EL (cell line): ENCODE data around the gene PLPP7.
"Not testable (repeated sequence)": the region's sequence is repeated elsewhere in the genome, so short reads cannot be mapped to it uniquely, and the experiment has no call there.

Experiments used
- DNase-seq: peaks from one replicate; pipeline ENCODE4 v3.0.0-alpha.2; 2016

PLPP7 gene

DNA sequence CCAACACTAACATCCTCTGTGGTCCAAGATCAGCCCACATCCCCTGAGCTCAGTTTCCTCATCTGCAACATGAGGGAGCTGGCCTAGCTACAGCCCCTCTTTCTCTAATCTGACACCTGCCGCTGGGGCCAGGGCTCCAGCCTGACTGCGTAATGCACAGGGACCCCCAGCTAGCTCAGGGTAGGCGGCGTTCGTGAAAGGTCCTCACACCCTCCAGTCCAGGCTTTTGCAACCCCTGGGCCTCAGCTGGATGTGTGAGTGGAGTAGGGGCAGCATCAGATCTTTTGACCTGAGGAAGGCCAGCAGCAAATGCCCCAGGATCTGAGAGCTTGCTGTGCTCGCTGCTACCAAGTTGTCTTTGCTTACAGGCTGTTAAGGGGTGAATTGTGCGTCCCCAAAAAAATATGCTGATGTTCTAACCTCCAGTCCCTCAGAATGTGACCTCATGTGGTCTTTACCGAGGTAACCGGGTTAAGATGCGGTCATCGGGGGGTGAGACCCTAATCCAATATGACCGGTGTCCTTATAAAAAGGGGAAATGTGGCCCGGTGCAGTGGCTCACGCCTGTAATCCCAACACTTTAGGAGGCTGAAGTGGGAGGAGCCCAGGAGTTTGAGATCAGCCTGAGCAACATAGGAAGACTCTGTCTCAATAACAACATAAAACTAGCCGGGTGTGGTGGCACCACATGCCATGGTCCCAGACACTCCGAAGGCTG lies 47.8 kb downstream of the PLPP7 start:
- DNase-seq = no peak

GRCh38 chr9:131339212-131339611 lies 49.7 kb downstream of the PLPP7 start:
- not testable (repeated sequence) for DNase-seq

DNA sequence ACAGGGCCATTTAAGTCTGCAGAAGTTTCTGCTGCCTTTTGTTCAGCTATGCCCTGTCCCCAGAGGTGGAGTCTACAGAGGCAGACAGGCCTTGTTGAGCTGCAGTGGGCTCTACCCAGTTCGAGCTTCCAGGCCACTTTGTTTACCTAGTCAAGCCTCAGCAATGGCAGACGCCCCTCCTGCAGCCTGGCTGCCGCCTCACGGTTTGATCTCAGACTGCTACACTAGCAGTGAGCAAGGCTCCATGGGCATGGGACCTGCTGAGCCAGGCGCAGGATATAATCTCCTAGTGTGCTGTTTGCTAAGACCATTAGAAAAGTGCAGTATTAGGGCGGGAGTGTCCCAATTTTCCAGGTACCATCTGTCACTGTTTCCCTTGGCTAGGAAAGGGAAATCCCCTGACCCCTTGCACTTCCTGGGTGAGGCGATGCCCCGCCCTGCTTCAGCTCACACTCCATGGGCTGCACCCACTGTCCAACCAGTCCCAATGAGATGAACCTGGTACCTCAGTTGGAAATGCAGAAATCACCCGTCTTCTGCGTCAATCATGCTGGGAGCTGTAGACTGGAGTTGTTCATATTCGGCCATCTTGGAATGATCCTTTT lies 55.5 kb downstream of the PLPP7 start:
- not testable (repeated sequence) for DNase-seq

- no peak for DNase-seq
Observed at GRCh38 chr9:131346559-131346958, 57.0 kb downstream of the PLPP7 start.

- DNase-seq = no peak
Observed at GRCh38 chr9:131347376-131348020, 58.0 kb downstream of the PLPP7 start.

DNA sequence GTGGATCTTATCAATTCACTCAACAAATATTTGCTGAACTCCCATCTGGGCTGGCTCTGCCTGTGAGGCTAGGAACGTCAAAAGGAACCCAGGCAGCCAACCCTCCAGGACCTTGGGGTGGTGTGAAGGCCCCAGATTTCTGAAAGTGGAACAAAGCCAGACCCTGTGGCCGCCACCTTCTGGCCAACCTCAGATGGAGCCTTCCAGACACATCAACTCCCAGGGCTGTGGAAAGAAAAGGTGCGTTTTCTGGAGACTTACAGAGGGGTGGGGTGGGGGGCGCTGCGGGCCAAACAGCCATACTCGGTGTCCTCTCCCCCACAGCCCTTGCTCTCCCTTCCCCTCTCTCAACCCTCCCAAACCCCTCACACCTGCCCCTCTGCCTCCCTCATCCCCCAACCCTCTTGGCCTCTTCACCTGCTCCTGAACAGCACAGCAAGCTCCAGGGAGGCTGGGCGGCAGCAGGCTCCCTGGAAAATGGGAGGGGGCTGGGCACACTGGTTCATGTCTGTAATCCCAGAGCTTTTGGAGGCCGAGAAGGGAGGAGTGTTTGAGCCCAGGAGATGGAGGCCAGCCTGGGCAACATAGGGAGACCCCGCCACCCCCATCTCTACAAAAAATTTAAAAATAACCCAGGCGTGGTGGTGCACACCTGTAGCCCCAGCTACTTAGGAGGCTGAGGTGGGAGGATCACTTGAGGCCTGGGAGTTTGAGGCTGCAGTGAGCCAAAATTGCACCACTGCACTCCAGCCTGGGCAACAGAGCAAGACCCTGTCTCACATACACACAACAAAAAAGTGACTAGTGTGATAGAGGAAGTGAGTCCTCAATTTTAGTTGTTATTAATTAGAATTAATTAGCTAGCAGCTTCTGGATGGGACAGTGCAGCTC lies 59.4 kb downstream of the PLPP7 start:
- DNase-seq = no peak

DNA sequence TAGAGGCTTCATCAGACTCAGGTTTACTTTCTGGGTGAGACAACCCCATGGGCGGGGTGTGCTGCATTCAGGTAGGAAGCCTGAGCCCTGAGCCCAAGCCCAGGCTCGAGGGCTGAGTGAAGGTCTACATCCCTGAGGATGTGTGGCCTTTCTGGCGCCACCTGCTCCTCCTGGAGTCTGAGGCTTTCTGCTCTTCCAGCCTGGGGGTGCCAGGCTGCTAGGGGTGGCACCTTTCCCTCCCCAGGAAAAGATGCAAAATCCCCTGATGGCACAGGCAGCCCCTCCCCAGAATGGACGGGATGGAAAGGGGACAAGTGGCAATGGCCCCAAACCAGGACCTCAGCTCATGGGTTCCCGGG lies 60.0 kb downstream of the PLPP7 start:
- DNase-seq = no peak

- DNase-seq = peak; percentile 81
Observed at GRCh38 chr9:131349881-131350563, 60.5 kb downstream of the PLPP7 start.

- DNase-seq = not testable (repeated sequence)
Observed at GRCh38 chr9:131356479-131356878, 67.0 kb downstream of the PLPP7 start.

DNA sequence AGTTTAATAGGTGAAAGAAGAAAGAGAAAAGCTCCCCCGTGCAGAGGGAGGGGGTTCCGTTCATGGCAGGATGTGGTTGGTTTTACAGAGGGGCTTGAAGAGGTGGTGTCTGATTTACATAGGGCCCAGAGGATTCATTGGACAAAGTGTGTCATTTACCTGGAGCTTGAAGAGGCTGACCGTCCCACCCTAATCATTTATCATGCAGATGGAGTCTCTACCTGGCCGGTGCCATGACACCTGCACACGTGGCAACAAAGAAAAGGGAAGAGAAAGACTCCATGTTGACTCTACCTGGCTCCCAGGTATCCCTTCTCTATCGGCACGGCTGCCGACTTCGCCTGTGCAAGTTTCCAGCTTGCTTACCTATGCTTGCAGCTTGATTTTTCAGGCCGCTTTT lies 69.0 kb downstream of the PLPP7 start:
- DNase-seq = no peak
